IMR-90 (cell line): ENCODE data around the gene RALGPS2. TPM values are rescaled to one million over a fixed set of nuclear protein-coding genes. Genes with fewer than 3 reads are reported as not detected.

Source experiments
- ATAC-seq: fragments of 200-7000 bp; cut with Tn5 transposase; 2 replicates; pipeline ENCODE4 v1.9.1; 2020; ENCODE audit warnings: low read depth, mild to moderate bottlenecking, moderate library complexity
- BruUV-seq: library from RNA; stranded (reverse); fragments of 400-500 nt; replicated peaks from 2 replicates; lab custom pipeline; 2021; lab: Mats Ljungman, UMichigan
- CTCF ChIA-PET: fragments of 300-600 bp; formaldehyde crosslinking; extraction: SDS; loops from one replicate; lab custom pipeline; 2021; ENCODE audit warnings: antibody characterized with exemption; lab: Yijun Ruan, JAX
- POLR2A ChIA-PET: fragments of 300-600 bp; sonication (Branson Sonifier 250); formaldehyde crosslinking; loops from one replicate; lab custom pipeline; 2022; ENCODE audit warnings: antibody characterized with exemption; ENCODE audit not compliant: unreplicated experiment; lab: Charles Lee
- DNase-seq: peaks from one replicate; pipeline ENCODE4 v3.0.0; 2013
- H2AFZ ChIP-seq: replicated peaks from 2 replicates; pipeline ENCODE3; 2013; ENCODE audit warnings: low read length, mild to moderate bottlenecking; ENCODE audit not compliant: poor library complexity
- H2AK5ac ChIP-seq: 2 replicates; pipeline ENCODE4 v1.6.1; 2013; ENCODE audit warnings: low read depth, low read length, inconsistent platforms
- H2AK9ac ChIP-seq: replicated peaks from 2 replicates; pipeline ENCODE3; 2013; ENCODE audit warnings: mild to moderate bottlenecking, low read depth, low read length, moderate library complexity; ENCODE audit not compliant: poor library complexity
- H2BK120ac ChIP-seq: 2 replicates; pipeline ENCODE4 v1.6.1; 2013; ENCODE audit warnings: low read depth, low read length, inconsistent platforms
- H2BK15ac ChIP-seq: 3 replicates; pipeline ENCODE4 v1.6.1; 2013; ENCODE audit warnings: low read depth, low read length, inconsistent platforms
- H2BK20ac ChIP-seq: 2 replicates; pipeline ENCODE4 v1.6.1; 2013; ENCODE audit warnings: low read depth, mild to moderate bottlenecking, inconsistent platforms, low read length, moderate library complexity
- H2BK5ac ChIP-seq: 2 replicates; pipeline ENCODE4 v1.6.1; 2013; ENCODE audit warnings: mild to moderate bottlenecking, low read depth, low read length, inconsistent platforms; ENCODE audit not compliant: poor library complexity, severe bottlenecking
- H3K14ac ChIP-seq: replicated peaks from 2 replicates; pipeline ENCODE4 v1.6.1; 2013; ENCODE audit warnings: low read depth, low read length, inconsistent platforms
- H3K18ac ChIP-seq: 2 replicates; pipeline ENCODE4 v1.6.1; 2013; ENCODE audit warnings: low read depth, low read length, control low read depth
- H3K23ac ChIP-seq: 2 replicates; pipeline ENCODE4 v1.6.1; 2013; ENCODE audit warnings: low read depth, low read length, inconsistent platforms
- H3K27ac ChIP-seq: 2 replicates; pipeline ENCODE4 v1.5.1; 2013; ENCODE audit warnings: mild to moderate bottlenecking, control low read depth, low read length; ENCODE audit not compliant: insufficient read depth
- H3K27me3 ChIP-seq: 2 replicates; pipeline ENCODE4 v1.6.1; 2013; ENCODE audit warnings: low read length; ENCODE audit not compliant: control insufficient read depth, insufficient read depth
- H3K36me3 ChIP-seq: 2 replicates; pipeline ENCODE4 v1.6.1; 2013; ENCODE audit warnings: low read length, mixed read lengths; ENCODE audit not compliant: control insufficient read depth, insufficient read depth
- H3K4ac ChIP-seq: 2 replicates; pipeline ENCODE4 v1.6.1; 2013; ENCODE audit warnings: low read depth, low read length, inconsistent platforms
- H3K4me1 ChIP-seq: 2 replicates; pipeline ENCODE4 v1.6.1; 2013; ENCODE audit warnings: low read length, mixed read lengths; ENCODE audit not compliant: control insufficient read depth, insufficient read depth
- H3K4me2 ChIP-seq: 2 replicates; pipeline ENCODE4 v1.6.1; 2013; ENCODE audit warnings: low read depth, mild to moderate bottlenecking, control low read depth, low read length, moderate library complexity
- H3K4me3 ChIP-seq: 2 replicates; pipeline ENCODE4 v1.5.1; 2013; ENCODE audit warnings: low read depth, mild to moderate bottlenecking, control low read depth, low read length, moderate library complexity; ENCODE audit not compliant: insufficient read depth
- H3K56ac ChIP-seq: 2 replicates; pipeline ENCODE4 v1.6.1; 2013; ENCODE audit warnings: low read length, inconsistent platforms; ENCODE audit not compliant: insufficient read depth; ENCODE audit errors: extremely low read depth
- H3K79me1 ChIP-seq, 2 experiments: 2 replicates each; pipeline ENCODE4 v1.6.1; 2013; ENCODE audit warnings: low read length in 2 of 2, inconsistent platforms in 1 of 2, low read depth in 1 of 2
- H3K9ac ChIP-seq: 2 replicates; pipeline ENCODE4 v1.6.1; 2013; ENCODE audit warnings: low read depth, low read length, control low read depth
- H3K9me1 ChIP-seq: 2 replicates; pipeline ENCODE4 v1.6.1; 2013; ENCODE audit warnings: low read length, inconsistent platforms; ENCODE audit not compliant: insufficient read depth
- H3K9me3 ChIP-seq: 2 replicates; pipeline ENCODE4 v1.6.1; 2013; ENCODE audit warnings: low read length; ENCODE audit not compliant: control insufficient read depth, insufficient read depth
- H4K20me1 ChIP-seq: 2 replicates; pipeline ENCODE4 v1.6.1; 2013; ENCODE audit warnings: low read length, inconsistent platforms; ENCODE audit not compliant: insufficient read depth
- H4K5ac ChIP-seq: 2 replicates; pipeline ENCODE4 v1.6.1; 2013; ENCODE audit warnings: mild to moderate bottlenecking, low read depth, low read length, control low read depth
- H4K8ac ChIP-seq, 2 experiments: 2 replicates each; pipeline ENCODE4 v1.6.1; 2013; ENCODE audit warnings: low read depth in 2 of 2, low read length in 2 of 2, control low read depth in 1 of 2, inconsistent platforms in 1 of 2
- H4K91ac ChIP-seq: 2 replicates; pipeline ENCODE4 v1.6.1; 2013; ENCODE audit warnings: low read depth, low read length, inconsistent platforms; ENCODE audit not compliant: insufficient read depth
- CHD1 ChIP-seq: IDR thresholded peaks from 2 replicates; pipeline ENCODE4 v1.6.1; 2012; ENCODE audit warnings: low read depth, low read length, improper control_type of control experiment
- CTCF ChIP-seq: conservative IDR thresholded peaks from 2 replicates; pipeline ENCODE4 v1.5.1; 2012; ENCODE audit warnings: mild to moderate bottlenecking, low read depth, low read length, improper control_type of control experiment
- FOS ChIP-seq: fragments of 150-350 bp; IDR thresholded peaks from 2 replicates; pipeline ENCODE4 v1.6.1; 2016; ENCODE audit warnings: low read depth, low read length
- MXI1 ChIP-seq: IDR thresholded peaks from 2 replicates; pipeline ENCODE4 v1.6.1; 2012; ENCODE audit warnings: low read depth, mild to moderate bottlenecking, low read length, moderate library complexity, borderline replicate concordance
- POLR2A ChIP-seq: IDR thresholded peaks from 2 replicates; pipeline ENCODE4 v1.6.1; 2012; ENCODE audit warnings: mild to moderate bottlenecking, low read depth, low read length
- RAD21 ChIP-seq: IDR thresholded peaks from 2 replicates; pipeline ENCODE4 v1.6.1; 2012; ENCODE audit warnings: low read length, improper control_type of control experiment
- WGBS, 2 experiments: methylation state at CpG; one replicate each; pipeline versions ENCODE4 v1.1.5 to v1.1.7; 2013; ENCODE audit warnings: missing lambda C conversion rate in 2 of 2; ENCODE audit not compliant: insufficient read length in 1 of 2; ENCODE audit errors: extremely low coverage in 2 of 2; 5-methylcytosine and 5-hydroxymethylcytosine counted together
- dilution Hi-C: fragments of 300-500 bp; cut with HindIII; formaldehyde crosslinking; loops from one replicate; pipeline ENCODE4 v1.14.3; 2018; ENCODE audit warnings: low sequenced_read_pairs; ENCODE audit not compliant: unreplicated experiment
- in situ Hi-C: fragments of 300-500 bp; cut with MboI; formaldehyde crosslinking; loops from 3 replicates; pipeline ENCODE4 v1.14.3; 2019; ENCODE audit warnings: low sequenced_read_pairs, inconsistent platforms, mixed read lengths
- intact Hi-C: fragments of 100-400 bp; cut with micrococcal nuclease; formaldehyde crosslinking; loops from 2 replicates; pipeline ENCODE4 v1.10.0; 2022
- polyA plus RNA-seq, 3 experiments: library from polyadenylated mRNA; depleted of rRNA; stranded (reverse); fragments of >200 nt; gene quantifications; 2 replicates each; pipeline ENCODE4 v1.2.3, GENCODE V29; 2012; ENCODE audit warnings: low replicate concordance in 1 of 3
- total RNA-seq: library from RNA; depleted of rRNA; stranded (reverse); fragments of >200 nt; gene quantifications from 2 replicates; pipeline ENCODE4 v1.2.3, GENCODE V29; 2012

RALGPS2 gene
- total and polyA plus RNA-seq, 2 of the 4 experiments (the other 2 are of a cell fraction) = 13.8 to 148 TPM

DNA sequence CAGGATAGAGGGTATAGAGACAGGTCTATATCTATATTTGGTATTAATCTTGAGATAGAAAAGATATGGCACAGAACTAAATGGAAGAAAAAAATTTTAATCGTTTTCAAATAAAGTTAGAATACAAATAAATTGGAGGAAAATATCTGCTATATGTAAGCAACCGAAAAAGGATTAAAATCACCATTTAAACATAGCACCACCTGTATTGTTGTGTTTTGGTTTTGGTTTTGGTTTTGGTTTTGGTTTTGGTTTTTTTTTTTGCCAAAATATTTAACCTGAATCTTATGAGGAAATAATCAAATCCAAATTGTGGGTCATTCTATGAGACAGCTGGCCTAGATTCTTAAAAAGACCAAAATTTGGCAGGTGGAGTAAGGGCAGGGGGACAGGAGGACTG lies 174.4 kb downstream of the RALGPS2 start:
- H3K23ac ChIP-seq = no peak overlapping the region
- dilution Hi-C loops = no loop called here
- no peak overlapping the region for H3K14ac ChIP-seq
- ChIA-PET CTCF (interaction anchor here (0.6 kb wide), 1 partner anchor 96 kb away, joined by 3 read pairs; no protein-coding TSS in a partner anchor), POLR2A (no interaction called here)
- no peak overlapping the region for H3K56ac ChIP-seq
- peaks cover 14% of the 10 kb centered on the region for H3K36me3 ChIP-seq
- H3K4ac ChIP-seq = no peak overlapping the region
- no peaks in the 10 kb centered on the region for H3K4me1 ChIP-seq
- H4K91ac ChIP-seq = no peak overlapping the region
- no peak overlapping the region for H4K8ac ChIP-seq
- H2BK20ac ChIP-seq = no peak overlapping the region
- H3K9me3 ChIP-seq = no peaks in the 10 kb centered on the region
- H3K27ac ChIP-seq = no peak overlapping the region
- H3K27me3 ChIP-seq = no peaks in the 10 kb centered on the region
- H3K79me1 ChIP-seq = no peaks in the 10 kb centered on the region
- no TSS peak for BruUV-seq
- no peak overlapping the region for H2BK15ac ChIP-seq
- DNase-seq (no peak), ATAC-seq (no peak)
- no peak overlapping the region for H4K5ac ChIP-seq
- H2AK5ac ChIP-seq = no peak overlapping the region
- no peak overlapping the region for H3K4me3 ChIP-seq
- H3K9me1 ChIP-seq = no peaks in the 10 kb centered on the region
- no peak overlapping the region for H2AFZ ChIP-seq
- no CpG with 5 or more reads among the region's 2 CpGs for WGBS, 2 experiments
- no peak overlapping the region for H3K4me2 ChIP-seq
- TF ChIP-seq MXI1 (no peak), RAD21 (no peak), FOS (no peak), POLR2A (no peak), CTCF (no peak), CHD1 (no peak)
- in situ Hi-C loops = no loop called here
- no peak overlapping the region for H2BK120ac ChIP-seq
- no peaks in the 10 kb centered on the region for H4K20me1 ChIP-seq
- no peak overlapping the region for H2BK5ac ChIP-seq
- no peak overlapping the region for H3K18ac ChIP-seq
- intact Hi-C loops = no loop called here
- no peak overlapping the region for H3K9ac ChIP-seq
- H2AK9ac ChIP-seq = no peak overlapping the region
